Panc1 (cell line): Measurements from ENCODE around the gene C17orf50.

Experiments used
- CTCF ChIP-seq: fragments of 450-650 bp; IDR thresholded peaks from 2 replicates; pipeline ENCODE4 v1.5.1; 2017; ENCODE audit warnings: mild to moderate bottlenecking
- POLR2AphosphoS5 ChIP-seq: IDR thresholded peaks from 2 replicates; pipeline ENCODE4 v1.6.1; 2012; ENCODE audit warnings: mild to moderate bottlenecking, low read depth, low read length, moderate library complexity
- TCF7L2 ChIP-seq: IDR thresholded peaks from 2 replicates; pipeline ENCODE4 v1.6.1; 2011; ENCODE audit warnings: mild to moderate bottlenecking, low read depth, low read length, inconsistent platforms
- TF ChIP-seq, protein P1 (sequence below), 2 experiments: IDR thresholded peaks; 2 replicates each; pipeline ENCODE4 v1.6.1; 2011 to 2012; ENCODE audit warnings: low read depth in 2 of 2, control low read depth in 1 of 2, low read length in 1 of 2, mild to moderate bottlenecking in 1 of 2, moderate library complexity in 1 of 2; ENCODE audit not compliant: insufficient read depth in 1 of 2

GRCh38 chr17:35788477-35789368 lies 28.0 kb downstream of the C17orf50 start:
- TF ChIP-seq CTCF (no peak), TCF7L2 (no peak), POLR2AphosphoS5 (no peak)
- TF ChIP-seq, protein P1, sequence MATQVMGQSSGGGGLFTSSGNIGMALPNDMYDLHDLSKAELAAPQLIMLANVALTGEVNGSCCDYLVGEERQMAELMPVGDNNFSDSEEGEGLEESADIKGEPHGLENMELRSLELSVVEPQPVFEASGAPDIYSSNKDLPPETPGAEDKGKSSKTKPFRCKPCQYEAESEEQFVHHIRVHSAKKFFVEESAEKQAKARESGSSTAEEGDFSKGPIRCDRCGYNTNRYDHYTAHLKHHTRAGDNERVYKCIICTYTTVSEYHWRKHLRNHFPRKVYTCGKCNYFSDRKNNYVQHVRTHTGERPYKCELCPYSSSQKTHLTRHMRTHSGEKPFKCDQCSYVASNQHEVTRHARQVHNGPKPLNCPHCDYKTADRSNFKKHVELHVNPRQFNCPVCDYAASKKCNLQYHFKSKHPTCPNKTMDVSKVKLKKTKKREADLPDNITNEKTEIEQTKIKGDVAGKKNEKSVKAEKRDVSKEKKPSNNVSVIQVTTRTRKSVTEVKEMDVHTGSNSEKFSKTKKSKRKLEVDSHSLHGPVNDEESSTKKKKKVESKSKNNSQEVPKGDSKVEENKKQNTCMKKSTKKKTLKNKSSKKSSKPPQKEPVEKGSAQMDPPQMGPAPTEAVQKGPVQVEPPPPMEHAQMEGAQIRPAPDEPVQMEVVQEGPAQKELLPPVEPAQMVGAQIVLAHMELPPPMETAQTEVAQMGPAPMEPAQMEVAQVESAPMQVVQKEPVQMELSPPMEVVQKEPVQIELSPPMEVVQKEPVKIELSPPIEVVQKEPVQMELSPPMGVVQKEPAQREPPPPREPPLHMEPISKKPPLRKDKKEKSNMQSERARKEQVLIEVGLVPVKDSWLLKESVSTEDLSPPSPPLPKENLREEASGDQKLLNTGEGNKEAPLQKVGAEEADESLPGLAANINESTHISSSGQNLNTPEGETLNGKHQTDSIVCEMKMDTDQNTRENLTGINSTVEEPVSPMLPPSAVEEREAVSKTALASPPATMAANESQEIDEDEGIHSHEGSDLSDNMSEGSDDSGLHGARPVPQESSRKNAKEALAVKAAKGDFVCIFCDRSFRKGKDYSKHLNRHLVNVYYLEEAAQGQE (IDR thresholded peaks at IDR 0.05; ENCODE audit: insufficient read depth in 1 of 2, low read depth in 2 of 2, low read length in 1 of 2): no peak
